Measurements from ENCODE around the gene CMTM3.
"Not testable (repeated sequence)": the region's sequence is repeated elsewhere in the genome, so short reads cannot be mapped to it uniquely, and the experiment has no call there.

The CMTM3 gene

DNA sequence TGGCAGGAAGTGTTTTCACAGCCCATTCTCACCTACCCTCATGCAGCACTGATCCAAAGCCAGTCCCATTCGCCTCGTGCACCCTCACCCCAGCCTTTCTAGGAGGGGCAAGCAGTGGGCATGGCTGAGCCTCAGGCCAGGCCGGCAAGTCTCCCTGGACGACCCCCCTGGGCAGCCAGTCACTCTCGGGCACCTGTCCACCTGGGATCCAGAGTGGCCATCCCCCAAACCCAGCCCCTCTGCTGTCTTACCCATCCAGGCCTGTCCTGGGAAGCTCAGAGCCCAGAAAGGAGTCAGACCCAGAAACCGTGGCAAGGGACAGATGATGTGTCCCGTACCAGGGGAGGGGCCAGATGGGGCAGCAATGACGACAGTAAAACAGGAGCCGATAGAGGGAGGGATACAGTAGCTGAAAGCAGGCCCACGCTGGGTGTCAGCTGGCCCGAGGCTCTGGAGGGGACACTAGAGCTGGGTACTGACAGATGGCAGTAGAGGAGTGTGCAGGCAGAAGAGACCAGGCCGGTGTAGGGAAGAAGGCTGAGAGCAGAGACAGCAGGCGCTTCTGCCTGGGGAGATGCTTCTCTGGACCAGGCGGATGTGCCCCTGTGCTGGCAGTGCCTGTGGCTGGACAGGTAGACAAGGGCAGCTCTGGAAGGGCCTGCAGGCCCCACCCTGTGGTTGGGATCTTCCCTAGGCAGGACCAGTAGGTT, 5.8 kb downstream of the CMTM3 start:
- no peak for DNase-seq (ENCODE audit: low spot score)

DNA sequence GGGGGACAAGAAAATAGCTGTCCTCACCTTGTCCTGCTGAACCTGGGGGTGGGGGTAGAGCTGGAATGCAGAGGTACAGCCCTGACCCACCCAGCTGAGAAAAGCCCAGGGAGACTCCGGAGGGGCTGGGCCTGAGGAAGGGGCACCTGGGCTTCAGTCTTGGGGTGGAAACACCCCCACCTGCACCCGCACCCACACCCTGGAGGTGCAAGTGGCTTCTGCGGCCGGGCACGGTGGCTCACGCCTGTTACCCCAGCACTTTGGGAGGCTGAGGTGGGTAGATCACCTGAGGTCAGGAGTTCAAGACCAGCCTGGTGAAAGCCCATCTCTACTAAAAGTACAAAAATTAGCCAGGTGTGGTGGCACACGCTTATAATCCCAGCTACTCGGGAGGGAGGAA, 7.4 kb downstream of the CMTM3 start:
- not testable (repeated sequence) for DNase-seq (ENCODE audit: low spot score)

DNA sequence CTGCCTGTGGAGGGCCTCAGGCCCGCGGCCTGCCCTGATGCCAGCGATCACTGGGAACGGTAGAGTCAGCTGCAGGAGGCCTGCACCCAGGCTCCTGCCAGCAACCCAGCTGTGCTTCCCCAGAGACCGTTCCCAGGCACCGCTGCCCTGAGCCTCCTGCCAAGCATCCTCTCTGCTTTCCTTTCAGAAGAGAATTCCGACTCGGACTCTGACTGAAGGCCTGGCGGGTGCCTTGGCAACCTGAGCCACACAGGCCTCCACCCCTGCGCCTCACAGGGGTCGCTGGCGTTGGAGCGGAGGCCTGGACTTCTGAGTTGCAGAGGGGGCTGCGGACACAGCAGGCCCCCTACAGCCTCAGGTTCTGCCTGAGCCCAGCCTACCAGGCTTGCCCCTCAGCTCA, 7.9 kb downstream of the CMTM3 start:
- DNase-seq (ENCODE audit: low spot score) = no peak

DNA sequence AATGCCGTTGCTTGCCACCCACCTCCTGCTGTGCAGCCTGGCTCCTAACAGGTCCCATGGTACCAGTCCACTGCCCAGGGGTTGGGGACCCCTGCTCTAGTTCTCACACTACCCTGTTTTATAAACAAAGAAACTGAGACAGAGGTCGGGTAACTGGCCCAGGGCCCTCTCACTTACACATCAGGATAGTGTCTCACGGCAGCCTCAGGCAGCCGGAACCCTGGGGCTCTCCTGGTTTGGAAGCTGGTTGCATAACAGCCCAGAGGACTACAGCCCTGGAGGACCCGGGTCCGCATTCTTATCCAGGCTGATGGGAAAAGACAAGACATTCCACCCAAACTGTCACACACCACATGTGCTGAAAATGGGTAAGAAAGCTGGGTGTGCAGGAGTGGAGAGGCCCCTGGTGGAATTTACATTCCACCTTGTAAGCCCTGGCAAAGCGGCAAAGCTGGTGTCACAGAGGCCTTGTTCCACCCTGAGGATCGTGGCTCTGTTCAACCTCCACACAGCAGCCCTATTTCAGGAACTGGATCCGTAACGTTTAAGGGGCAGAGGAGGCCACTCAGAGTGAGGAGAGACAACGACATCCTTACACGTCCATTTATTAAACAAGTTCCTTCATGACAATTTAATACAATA, 9.8 kb downstream of the CMTM3 start:
- no peak for DNase-seq (ENCODE audit: low spot score)

DNA sequence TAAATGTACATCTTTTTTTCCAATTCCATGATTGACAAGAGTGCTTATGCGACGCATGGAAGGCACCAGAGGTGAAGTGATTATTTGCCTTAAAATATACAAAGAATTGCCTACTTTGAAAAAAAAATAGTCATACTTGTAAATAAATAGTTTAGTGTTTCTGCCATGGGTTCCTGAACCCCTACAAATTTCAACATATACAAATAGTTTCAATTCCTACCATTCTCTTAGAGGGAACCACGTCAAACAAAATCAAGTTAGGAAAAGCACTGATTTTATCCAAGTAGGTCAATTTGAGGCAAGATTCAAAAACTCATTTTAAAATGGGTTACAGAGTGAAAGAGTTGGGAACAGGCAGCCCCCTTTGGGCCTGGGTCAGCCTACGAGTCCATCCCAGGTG, 11.7 kb downstream of the CMTM3 start:
- no peak for DNase-seq (ENCODE audit: low spot score)

DNA sequence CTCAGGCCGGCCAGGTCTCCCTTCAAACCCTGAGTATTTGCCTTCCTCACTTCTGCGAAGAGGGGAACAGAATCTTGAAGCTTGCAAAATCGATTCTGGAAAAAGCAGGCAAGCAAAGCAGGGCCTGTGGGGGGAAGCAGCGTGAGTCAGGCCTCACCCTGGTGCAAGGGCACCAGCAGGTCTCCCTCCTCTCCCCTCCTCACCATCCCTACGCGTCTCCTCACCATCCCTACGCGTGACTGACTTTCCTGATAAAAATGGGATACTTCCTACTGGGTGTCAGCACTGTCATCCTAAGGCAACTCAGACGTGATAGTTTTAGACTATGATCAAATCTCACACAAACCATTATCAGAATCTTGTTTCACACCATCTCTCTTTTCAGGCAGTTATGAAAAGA, 12.1 kb downstream of the CMTM3 start:
- DNase-seq (ENCODE audit: low spot score) = no peak

DNA sequence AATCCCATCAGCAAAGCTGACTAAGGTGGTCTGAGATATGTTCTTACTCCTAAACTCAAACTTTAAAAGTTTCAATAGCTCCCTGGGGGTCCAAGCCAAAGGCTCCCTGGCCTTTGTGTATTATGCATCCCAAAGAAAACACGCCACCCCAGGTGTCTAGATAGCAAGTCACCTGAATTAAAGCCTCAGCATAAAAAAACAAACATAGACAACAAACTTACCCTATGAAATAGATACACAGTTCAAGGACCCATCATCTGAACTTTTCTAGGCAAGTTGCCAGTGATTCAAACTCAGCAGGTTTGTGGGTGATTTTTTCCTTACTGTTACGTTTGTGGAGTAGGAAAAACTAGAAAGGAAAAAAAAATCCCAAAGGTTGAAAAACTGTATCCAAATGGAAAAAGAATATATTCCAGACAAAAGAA, 12.5 kb downstream of the CMTM3 start:
- DNase-seq (ENCODE audit: low spot score) = no peak

DNA sequence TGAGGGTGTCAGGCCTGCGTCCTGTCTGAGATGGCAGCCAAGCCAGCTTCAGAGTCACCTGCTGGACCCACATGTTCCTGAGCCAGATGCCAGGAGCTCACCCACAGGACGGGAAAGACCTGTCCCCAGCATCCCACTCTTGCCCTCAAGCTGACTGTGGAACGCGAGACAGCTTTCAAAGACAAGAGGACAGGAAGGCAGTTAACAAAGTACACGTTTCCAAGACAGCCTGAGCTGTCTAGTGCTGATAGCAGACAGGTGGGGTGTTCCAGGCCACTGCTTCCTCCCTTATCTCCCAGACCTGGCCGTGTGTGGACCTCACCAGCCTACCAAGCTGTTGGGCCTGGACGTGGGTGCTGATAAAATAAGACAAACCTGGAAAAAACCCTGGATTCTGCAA, 13.2 kb downstream of the CMTM3 start:
- DNase-seq (ENCODE audit: low spot score) = no peak

GRCh38 chr16:66618588-66619375, 14.3 kb downstream of the CMTM3 start:
- DNase-seq (ENCODE audit: low spot score) = no peak

GRCh38 chr16:66619534-66620428, 15.3 kb downstream of the CMTM3 start:
- DNase-seq (ENCODE audit: low spot score) = no peak

GRCh38 chr16:66620429-66620795, 15.9 kb downstream of the CMTM3 start:
- no peak for DNase-seq (ENCODE audit: low spot score)

GRCh38 chr16:66621973-66622372, 17.5 kb downstream of the CMTM3 start:
- no peak for DNase-seq (ENCODE audit: low spot score)

GRCh38 chr16:66622863-66623262, 18.4 kb downstream of the CMTM3 start:
- no peak for DNase-seq (ENCODE audit: low spot score)

GRCh38 chr16:66623755-66624154, 19.3 kb downstream of the CMTM3 start:
- no peak for DNase-seq (ENCODE audit: low spot score)

DNA sequence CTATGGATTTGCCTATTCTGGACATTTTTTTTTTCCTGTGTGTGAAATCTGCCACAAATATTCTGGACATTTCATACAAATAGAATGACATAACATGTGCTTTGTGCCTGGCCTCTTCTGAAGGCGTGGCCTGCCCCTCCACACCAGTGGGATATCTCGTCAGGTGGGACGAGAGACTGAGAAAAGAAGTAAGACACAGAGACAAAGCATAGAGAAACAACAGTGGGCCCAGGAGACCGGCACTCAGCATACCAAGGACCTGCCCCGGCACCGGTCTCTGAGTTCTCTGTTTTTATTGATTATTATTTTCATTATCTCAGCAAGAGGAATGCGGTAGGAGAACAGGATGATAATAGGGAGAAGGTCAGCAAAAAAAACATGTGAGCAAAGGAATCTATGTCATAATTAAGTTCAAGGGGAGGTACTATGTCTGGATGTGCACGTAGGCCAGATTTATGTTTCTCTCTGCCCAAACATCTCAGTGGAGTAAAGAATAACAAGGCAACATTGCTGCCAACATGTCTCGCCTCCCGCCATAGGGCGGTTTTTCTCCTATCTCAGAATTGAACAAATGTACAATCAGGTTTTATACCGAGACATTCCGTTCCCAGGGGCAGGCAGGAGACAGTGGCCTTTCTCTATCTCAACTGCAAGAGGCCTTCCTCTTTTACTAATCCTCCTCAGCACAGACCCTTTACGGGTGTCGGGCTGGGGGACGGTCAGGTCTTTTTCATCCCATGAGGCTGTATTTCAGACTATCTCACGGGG, 23.3 kb downstream of the CMTM3 start:
- DNase-seq (ENCODE audit: low spot score) = not testable (repeated sequence)

- DNase-seq (ENCODE audit: low spot score) = no peak
Measured at GRCh38 chr16:66629856-66630255, 25.4 kb downstream of the CMTM3 start.

- not testable (repeated sequence) for DNase-seq (ENCODE audit: low spot score)
Measured at GRCh38 chr16:66630561-66631260, 26.2 kb downstream of the CMTM3 start.

- DNase-seq (ENCODE audit: low spot score) = not testable (repeated sequence)
Measured at GRCh38 chr16:66631558-66631957, 27.1 kb downstream of the CMTM3 start.

DNA sequence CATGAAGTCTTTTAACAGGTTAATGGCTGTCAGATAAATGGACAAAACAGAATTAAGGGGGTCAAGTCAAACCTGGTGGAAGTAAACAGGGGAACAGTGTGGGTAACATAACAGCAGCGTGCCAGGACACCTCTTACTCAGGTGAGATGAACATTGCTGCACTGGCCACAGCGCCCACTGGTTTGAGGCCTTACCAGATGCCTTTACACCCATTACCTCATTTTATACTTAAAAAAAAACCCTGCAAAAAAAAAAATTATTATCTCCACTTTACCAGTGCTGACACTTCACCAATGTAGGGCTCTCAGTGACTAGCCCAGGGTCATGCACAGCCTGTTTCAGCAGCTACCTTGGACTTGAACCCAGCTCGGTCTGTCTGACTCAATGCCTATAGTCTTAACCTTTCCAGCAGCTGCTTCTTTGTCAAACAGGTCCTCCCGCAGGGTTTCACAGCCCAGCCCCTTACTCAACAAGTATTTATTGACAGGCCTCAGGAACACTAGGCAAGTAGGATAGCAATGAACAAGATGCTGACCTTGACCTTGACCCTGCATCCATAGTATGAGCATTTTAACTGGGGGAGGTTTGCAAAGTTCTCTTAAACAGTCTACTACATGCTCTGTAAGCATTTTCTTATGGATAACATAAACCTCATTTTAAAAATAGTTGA, 30.2 kb downstream of the CMTM3 start:
- DNase-seq (ENCODE audit: low spot score) = no peak

DNA sequence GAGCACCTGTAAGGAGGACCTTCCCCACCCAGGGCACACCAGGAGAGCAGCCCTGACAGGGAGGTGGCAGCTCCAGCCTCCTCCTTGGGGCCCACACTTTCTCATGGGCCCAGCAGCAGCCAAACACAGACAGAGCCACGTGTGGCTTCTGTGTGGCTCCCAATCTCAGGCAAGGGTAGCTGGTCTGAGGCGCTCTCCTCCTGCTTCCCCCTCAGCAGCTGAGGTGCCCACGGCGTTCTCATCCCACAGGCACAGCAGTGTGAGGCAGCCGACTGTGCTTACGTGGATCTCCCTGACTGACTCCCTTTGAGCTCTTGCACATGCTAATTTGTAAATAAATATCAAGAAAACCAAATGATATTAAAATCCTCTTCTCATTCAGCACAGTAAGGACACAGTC, 30.9 kb downstream of the CMTM3 start:
- no peak for DNase-seq (ENCODE audit: low spot score)

Data from D341Med (cell line).